Astrocyte of the cerebellum (primary cell): Measurements from ENCODE around the gene BABAM1.

Experiments
- DNase-seq: peaks from one replicate; pipeline ENCODE4 v3.0.0-alpha.2; 2011; ENCODE audit warnings: low read depth
- H3K4me3 ChIP-seq: 2 replicates; pipeline ENCODE4 v1.5.1; 2011; ENCODE audit warnings: mild to moderate bottlenecking, low read depth, low read length, moderate library complexity
- in situ Hi-C: cut with HindIII; loops from 2 replicates; pipeline ENCODE4 v1.10.0; 2017; ENCODE audit warnings: low sequenced_read_pairs
- TF ChIP-seq, protein P1 (sequence below): IDR thresholded peaks from 2 replicates; pipeline ENCODE4 v1.5.1; 2012; ENCODE audit warnings: low read length, low read depth, moderate library complexity, mild to moderate bottlenecking; ENCODE audit errors: missing control alignments

The BABAM1 gene

DNA sequence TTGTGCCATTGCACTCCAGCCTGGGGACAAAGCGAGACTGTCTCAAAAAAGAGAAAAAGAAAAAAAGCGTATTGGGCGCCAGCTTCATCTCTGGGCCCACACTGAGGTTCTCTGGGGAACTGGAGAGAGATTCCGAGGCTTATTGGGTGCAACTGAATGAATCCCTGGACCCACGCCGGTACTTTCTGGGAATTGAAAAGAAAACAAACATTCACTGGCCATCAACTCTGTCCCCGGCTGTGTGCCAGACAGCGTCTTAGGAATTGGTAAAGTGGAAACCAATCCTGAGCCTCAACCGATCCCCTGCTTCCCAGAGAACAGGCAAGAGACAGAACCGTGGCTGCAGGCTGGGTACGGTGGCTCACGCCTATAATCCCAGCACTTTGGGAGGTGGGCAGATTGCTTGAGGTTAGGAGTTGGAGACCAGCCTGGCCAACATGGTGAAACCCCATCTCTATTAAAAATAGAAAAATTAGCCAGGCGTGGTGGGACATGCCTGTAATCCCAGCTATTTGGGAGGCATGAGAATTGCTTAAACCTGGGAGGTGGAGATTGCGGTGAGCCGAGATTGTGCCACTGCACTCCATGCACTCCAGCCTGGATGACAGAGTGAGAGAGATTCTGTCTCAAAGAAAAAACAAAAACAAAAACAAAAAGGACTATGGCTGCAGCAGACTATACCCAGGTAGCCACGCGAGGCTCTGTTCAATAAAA, 58.8 kb downstream of the BABAM1 start:
- TF ChIP-seq, protein P1, sequence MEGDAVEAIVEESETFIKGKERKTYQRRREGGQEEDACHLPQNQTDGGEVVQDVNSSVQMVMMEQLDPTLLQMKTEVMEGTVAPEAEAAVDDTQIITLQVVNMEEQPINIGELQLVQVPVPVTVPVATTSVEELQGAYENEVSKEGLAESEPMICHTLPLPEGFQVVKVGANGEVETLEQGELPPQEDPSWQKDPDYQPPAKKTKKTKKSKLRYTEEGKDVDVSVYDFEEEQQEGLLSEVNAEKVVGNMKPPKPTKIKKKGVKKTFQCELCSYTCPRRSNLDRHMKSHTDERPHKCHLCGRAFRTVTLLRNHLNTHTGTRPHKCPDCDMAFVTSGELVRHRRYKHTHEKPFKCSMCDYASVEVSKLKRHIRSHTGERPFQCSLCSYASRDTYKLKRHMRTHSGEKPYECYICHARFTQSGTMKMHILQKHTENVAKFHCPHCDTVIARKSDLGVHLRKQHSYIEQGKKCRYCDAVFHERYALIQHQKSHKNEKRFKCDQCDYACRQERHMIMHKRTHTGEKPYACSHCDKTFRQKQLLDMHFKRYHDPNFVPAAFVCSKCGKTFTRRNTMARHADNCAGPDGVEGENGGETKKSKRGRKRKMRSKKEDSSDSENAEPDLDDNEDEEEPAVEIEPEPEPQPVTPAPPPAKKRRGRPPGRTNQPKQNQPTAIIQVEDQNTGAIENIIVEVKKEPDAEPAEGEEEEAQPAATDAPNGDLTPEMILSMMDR: no peak
- DNase-seq: no peak
- H3K4me3 ChIP-seq: no peak overlapping the region
- in situ Hi-C loops: no loop called here

DNA sequence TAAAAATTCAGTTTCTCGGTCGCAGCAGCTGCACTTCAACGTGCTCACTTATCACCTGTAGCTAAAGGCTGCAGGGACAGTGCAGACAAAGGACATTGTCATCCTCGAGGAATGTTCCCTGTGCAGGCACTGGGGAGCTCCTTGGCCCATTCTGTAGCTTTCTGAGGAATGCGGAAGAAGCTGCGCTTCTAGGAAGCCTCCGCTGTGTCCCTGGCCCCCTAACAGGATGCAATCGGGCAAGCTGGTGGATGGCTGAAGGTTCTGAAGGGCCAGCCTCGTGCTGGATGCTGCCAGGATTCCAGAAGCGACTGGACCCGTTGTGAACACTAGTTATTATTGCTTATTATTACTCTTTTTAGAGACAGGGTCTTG, 59.3 kb downstream of the BABAM1 start:
- in situ Hi-C loops: no loop called here
- DNase-seq: no peak
- H3K4me3 ChIP-seq: no peak overlapping the region
- TF ChIP-seq, protein P1: no peak

DNA sequence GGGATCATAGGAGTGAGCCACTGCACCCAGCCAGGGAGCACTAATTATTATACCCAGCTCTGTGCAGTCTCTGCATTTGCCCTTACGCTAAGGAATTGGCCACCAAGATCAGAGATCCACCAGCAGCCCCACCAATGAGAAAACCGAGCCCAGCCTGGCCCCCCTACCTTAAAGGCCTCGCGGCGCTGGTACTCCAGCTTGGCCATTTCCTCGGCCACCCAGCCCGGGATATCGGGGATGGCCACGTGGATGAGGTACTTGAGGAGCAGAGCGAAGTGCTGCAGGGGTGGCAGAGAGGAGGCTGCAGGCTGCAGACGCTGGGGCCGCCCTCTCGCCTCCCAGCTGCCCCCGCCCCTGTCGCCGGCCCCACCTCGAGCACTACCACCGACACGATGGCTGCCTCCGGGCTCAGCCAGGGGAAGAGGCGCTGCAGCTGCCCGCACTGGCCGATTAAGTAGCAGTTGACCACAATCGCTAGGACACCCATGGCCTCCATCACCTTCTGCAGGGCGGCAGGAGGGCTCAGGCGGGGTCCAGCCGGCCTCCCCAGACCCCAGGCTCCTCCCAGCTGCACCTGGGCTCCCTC, 59.9 kb downstream of the BABAM1 start:
- in situ Hi-C loops: no loop called here
- TF ChIP-seq, protein P1: no peak
- H3K4me3 ChIP-seq: no peak overlapping the region
- no peak for DNase-seq

DNA sequence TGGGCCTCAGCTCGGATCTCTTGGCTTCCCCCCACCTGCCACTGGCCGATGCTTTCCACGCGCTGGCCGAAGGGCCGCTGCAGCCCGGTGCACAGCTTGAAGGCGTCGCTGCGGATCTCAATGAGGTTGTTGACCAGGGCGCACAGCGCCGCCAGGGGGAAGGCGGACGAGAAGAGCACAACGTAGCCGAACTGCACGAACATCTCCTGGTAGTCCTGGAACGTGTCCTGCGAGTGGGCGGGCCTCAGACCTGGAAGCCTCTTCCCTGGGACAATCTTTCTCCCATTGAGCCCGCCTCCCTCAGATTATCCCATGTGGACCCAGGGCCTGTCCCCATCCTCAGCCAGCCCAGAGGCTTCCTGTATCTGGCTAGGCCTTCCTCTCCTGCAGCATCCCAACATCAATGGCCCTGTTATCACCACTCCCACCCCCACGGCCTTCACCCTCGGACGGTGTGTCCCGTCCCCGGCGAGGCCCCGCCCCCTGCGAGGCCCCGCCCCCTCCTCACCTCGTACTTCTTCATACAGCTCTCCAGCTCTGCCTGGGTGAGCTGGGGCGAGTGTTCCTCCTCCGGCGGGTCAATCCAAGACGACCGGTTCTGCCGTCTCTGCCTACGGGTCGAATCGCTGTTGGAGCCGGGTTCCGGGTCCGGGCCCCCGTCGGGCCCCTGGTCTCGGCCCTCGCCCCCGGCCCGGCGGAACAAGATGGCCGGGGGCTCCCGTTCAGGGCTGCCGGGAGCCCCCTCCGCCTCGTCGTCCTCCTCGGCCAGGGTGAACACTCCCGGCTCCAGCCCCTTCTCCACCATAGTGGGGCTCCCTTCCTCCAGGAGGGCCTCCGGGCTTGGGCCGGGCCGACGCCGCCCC, 60.6 kb downstream of the BABAM1 start:
- in situ Hi-C loops: no loop called here
- TF ChIP-seq, protein P1: no peak
- H3K4me3 ChIP-seq: no peak overlapping the region
- no peak for DNase-seq
